ENCODE measurements around the gene GPR82.

DNA sequence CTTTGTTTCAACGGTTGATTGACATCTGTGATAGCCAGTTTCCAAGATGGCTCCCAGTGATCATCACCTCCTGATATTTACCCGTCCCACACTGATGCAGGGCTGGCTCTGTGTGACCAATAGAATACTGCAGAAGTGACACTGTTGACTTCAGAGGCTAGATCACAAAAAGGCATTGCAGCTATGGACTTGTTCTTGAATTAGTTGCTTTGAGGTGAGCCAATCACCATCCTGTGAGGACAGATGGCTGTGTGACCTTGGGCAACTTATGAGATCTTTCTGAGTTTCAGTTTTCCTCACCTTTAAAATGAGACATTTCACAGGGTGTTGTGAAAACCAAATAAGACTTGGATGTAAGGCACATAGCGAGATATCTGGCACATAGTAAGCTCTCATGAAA is 1.8 kb upstream of the GPR82 start:
- TF ChIP-seq POLR2A (IDR thresholded peaks at IDR 0.05): no peak
- TF ChIP-seq, protein P1, sequence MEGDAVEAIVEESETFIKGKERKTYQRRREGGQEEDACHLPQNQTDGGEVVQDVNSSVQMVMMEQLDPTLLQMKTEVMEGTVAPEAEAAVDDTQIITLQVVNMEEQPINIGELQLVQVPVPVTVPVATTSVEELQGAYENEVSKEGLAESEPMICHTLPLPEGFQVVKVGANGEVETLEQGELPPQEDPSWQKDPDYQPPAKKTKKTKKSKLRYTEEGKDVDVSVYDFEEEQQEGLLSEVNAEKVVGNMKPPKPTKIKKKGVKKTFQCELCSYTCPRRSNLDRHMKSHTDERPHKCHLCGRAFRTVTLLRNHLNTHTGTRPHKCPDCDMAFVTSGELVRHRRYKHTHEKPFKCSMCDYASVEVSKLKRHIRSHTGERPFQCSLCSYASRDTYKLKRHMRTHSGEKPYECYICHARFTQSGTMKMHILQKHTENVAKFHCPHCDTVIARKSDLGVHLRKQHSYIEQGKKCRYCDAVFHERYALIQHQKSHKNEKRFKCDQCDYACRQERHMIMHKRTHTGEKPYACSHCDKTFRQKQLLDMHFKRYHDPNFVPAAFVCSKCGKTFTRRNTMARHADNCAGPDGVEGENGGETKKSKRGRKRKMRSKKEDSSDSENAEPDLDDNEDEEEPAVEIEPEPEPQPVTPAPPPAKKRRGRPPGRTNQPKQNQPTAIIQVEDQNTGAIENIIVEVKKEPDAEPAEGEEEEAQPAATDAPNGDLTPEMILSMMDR (IDR thresholded peaks at IDR 0.05): no peak

Measured in heart left ventricle (tissue), 13 donors.